ENCODE measurements around the gene ENDOD1. TPM values are rescaled to one million over a fixed set of nuclear protein-coding genes. Genes with fewer than 3 reads are reported as not detected.

Gene ENDOD1
- total RNA-seq, 1 experiment from 2014 or later = 3.3 TPM

GRCh38 chr11:95142431-95142830 is 52.8 kb downstream of the ENDOD1 start (continued):
- TF ChIP-seq E2F5 (CRISPR knock-in tag; IDR thresholded peaks at IDR 0.05) (no peak), FOXP1 (CRISPR knock-in tag; IDR thresholded peaks at IDR 0.05; ENCODE audit: borderline replicate concordance) (no peak), NR3C1 (CRISPR knock-in tag; conservative IDR thresholded peaks at IDR 0.05; ENCODE audit: low read depth) (no peak)

DNA sequence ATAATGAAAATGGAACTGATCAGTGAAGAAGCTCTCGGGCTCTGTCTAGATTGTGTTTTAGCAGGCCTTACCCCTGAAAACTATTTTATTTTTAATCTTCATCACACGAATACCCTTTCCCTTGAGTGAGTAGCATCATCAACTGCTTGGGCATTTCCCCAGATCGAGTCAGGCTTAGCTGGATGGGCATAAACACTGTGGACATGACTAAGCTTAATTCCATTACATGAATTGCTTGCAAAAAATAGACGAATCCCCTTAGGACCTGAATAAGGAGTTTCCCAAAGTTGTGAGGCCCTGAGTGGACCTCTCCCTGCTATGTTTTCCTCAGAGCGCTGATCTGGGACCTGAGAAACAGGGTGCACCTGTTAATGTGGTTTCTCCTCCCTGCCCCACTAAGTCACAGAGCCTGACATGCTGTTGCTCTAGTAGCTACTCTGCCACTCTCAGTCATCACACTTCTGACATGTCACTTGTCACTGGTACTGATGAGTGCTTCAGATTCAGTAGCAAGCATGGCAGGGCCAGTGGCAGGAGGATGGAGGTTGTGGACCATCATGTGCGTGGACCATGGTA is 53.5 kb downstream of the ENDOD1 start:
- no peak for DNase-seq (ENCODE audit: low spot score)
- Mint-ChIP-seq H3K27ac (no peak overlapping the region), H3K4me1 (no peaks in the 10 kb centered on the region), H3K9me3 (no peaks in the 10 kb centered on the region), H3K4me3 (no peak overlapping the region), H3K27me3 (ENCODE audit: low read depth) (peaks cover 75% of the 10 kb centered on the region), H3K36me3 (no peaks in the 10 kb centered on the region)
- ChIA-PET POLR2A (no interaction called here), CTCF (no interaction called here)
- TF ChIP-seq MXD4 (CRISPR knock-in tag; IDR thresholded peaks at IDR 0.05; ENCODE audit: borderline replicate concordance) (no peak), ZSCAN18 (CRISPR knock-in tag; IDR thresholded peaks at IDR 0.05) (no peak), JAZF1 (CRISPR knock-in tag; IDR thresholded peaks at IDR 0.05) (no peak), ELF4 (CRISPR knock-in tag; IDR thresholded peaks at IDR 0.05; ENCODE audit: low read depth) (no peak), FOXK1 (CRISPR knock-in tag; IDR thresholded peaks at IDR 0.05) (no peak), NR1H2 (CRISPR knock-in tag; IDR thresholded peaks at IDR 0.05) (no peak), GABPB1 (CRISPR knock-in tag; IDR thresholded peaks at IDR 0.05) (no peak), OVOL2 (CRISPR knock-in tag; IDR thresholded peaks at IDR 0.05; ENCODE audit: borderline replicate concordance) (no peak), KAT7 (CRISPR knock-in tag; IDR thresholded peaks at IDR 0.05; ENCODE audit: borderline replicate concordance) (no peak), NFE2L1 (CRISPR knock-in tag; IDR thresholded peaks at IDR 0.05) (no peak), NR3C1 (CRISPR knock-in tag; conservative IDR thresholded peaks at IDR 0.05; ENCODE audit: low read depth) (no peak), PRRX2 (CRISPR knock-in tag; IDR thresholded peaks at IDR 0.05) (no peak)
- TF ChIP-seq, protein P1, sequence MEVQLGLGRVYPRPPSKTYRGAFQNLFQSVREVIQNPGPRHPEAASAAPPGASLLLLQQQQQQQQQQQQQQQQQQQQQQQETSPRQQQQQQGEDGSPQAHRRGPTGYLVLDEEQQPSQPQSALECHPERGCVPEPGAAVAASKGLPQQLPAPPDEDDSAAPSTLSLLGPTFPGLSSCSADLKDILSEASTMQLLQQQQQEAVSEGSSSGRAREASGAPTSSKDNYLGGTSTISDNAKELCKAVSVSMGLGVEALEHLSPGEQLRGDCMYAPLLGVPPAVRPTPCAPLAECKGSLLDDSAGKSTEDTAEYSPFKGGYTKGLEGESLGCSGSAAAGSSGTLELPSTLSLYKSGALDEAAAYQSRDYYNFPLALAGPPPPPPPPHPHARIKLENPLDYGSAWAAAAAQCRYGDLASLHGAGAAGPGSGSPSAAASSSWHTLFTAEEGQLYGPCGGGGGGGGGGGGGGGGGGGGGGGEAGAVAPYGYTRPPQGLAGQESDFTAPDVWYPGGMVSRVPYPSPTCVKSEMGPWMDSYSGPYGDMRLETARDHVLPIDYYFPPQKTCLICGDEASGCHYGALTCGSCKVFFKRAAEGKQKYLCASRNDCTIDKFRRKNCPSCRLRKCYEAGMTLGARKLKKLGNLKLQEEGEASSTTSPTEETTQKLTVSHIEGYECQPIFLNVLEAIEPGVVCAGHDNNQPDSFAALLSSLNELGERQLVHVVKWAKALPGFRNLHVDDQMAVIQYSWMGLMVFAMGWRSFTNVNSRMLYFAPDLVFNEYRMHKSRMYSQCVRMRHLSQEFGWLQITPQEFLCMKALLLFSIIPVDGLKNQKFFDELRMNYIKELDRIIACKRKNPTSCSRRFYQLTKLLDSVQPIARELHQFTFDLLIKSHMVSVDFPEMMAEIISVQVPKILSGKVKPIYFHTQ (CRISPR knock-in tag; IDR thresholded peaks at IDR 0.05) = no peak
- no peak for ATAC-seq

- H3K27me3 Mint-ChIP-seq (ENCODE audit: low read depth) = peaks cover 89% of the 10 kb centered on the region
- H3K9me3 Mint-ChIP-seq = no peaks in the 10 kb centered on the region
- ATAC-seq = no peak
- no peak for DNase-seq (ENCODE audit: low spot score)
- H3K36me3 Mint-ChIP-seq = no peaks in the 10 kb centered on the region
- H3K4me3 Mint-ChIP-seq = no peak overlapping the region
- ChIA-PET CTCF (interaction anchor here (0.7 to 2.9 kb wide), 2 partner anchors 10 to 76 kb away, joined by 3 to 7 read pairs; no protein-coding TSS in a partner anchor), POLR2A (no interaction called here)
- peaks cover 5% of the 10 kb centered on the region for H3K4me1 Mint-ChIP-seq
- no peak overlapping the region for H3K27ac Mint-ChIP-seq
- TF ChIP-seq, protein P2, sequence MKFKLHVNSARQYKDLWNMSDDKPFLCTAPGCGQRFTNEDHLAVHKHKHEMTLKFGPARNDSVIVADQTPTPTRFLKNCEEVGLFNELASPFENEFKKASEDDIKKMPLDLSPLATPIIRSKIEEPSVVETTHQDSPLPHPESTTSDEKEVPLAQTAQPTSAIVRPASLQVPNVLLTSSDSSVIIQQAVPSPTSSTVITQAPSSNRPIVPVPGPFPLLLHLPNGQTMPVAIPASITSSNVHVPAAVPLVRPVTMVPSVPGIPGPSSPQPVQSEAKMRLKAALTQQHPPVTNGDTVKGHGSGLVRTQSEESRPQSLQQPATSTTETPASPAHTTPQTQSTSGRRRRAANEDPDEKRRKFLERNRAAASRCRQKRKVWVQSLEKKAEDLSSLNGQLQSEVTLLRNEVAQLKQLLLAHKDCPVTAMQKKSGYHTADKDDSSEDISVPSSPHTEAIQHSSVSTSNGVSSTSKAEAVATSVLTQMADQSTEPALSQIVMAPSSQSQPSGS (CRISPR knock-in tag; IDR thresholded peaks at IDR 0.05; ENCODE audit: borderline replicate concordance, low read depth) = no peak
- TF ChIP-seq, protein P3, sequence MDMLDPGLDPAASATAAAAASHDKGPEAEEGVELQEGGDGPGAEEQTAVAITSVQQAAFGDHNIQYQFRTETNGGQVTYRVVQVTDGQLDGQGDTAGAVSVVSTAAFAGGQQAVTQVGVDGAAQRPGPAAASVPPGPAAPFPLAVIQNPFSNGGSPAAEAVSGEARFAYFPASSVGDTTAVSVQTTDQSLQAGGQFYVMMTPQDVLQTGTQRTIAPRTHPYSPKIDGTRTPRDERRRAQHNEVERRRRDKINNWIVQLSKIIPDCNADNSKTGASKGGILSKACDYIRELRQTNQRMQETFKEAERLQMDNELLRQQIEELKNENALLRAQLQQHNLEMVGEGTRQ (CRISPR knock-in tag; IDR thresholded peaks at IDR 0.05) = no peak
- TF ChIP-seq TEAD1 (CRISPR knock-in tag; IDR thresholded peaks at IDR 0.05) = no peak
- no peak for TF ChIP-seq ZNF671 (CRISPR knock-in tag; IDR thresholded peaks at IDR 0.05)
- TF ChIP-seq FOXJ3 (CRISPR knock-in tag; IDR thresholded peaks at IDR 0.05; ENCODE audit: borderline replicate concordance) = no peak
- TF ChIP-seq, protein P4, sequence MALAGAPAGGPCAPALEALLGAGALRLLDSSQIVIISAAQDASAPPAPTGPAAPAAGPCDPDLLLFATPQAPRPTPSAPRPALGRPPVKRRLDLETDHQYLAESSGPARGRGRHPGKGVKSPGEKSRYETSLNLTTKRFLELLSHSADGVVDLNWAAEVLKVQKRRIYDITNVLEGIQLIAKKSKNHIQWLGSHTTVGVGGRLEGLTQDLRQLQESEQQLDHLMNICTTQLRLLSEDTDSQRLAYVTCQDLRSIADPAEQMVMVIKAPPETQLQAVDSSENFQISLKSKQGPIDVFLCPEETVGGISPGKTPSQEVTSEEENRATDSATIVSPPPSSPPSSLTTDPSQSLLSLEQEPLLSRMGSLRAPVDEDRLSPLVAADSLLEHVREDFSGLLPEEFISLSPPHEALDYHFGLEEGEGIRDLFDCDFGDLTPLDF (CRISPR knock-in tag; IDR thresholded peaks at IDR 0.05) = no peak
- TF ChIP-seq ZNF219 (CRISPR knock-in tag; IDR thresholded peaks at IDR 0.05; ENCODE audit: borderline replicate concordance) = no peak
- TF ChIP-seq FOXK1 (CRISPR knock-in tag; IDR thresholded peaks at IDR 0.05) = no peak
Measured at GRCh38 chr11:95144313-95145235, 54.9 kb downstream of the ENDOD1 start.

All from WTC11 (cell line).